IMR-90 (cell line): Measurements from ENCODE around the gene PRPS1.

Experiments
- CTCF ChIP-seq: conservative IDR thresholded peaks from 2 replicates; pipeline ENCODE4 v1.5.1; 2012; ENCODE audit warnings: mild to moderate bottlenecking, low read depth, low read length, improper control_type of control experiment
- SMC3 ChIP-seq: fragments of 150-350 bp; IDR thresholded peaks from 2 replicates; pipeline ENCODE4 v1.6.1; 2016; ENCODE audit warnings: low read depth, mild to moderate bottlenecking, antibody characterized with exemption, low read length, moderate library complexity

- TF ChIP-seq CTCF (no peak), SMC3 (no peak)
These were observed 8.4 kb upstream of the PRPS1 start for GRCh38 chrX:107619885-107620322.
